Cardiac muscle cell (in vitro differentiated cells and primary cell): ENCODE measurements around the gene TCF3. TPM values are rescaled to one million over a fixed set of nuclear protein-coding genes. Genes with fewer than 3 reads are reported as not detected.

ENCODE experiments used
- DNase-seq, 2 donors: peaks; one replicate each; pipeline versions ENCODE4 v3.0.0 to v3.0.0-alpha.2; 2010 to 2017; ENCODE audit warnings: low read depth in 1 of 2, low spot score in 1 of 2
- H3K27ac ChIP-seq: fragments of 200-600 bp; sonication (generic); 2 replicates; pipeline ENCODE4 v1.5.1; 2016
- H3K27me3 ChIP-seq: fragments of 200-600 bp; sonication (generic); 2 replicates; pipeline ENCODE4 v1.6.0; 2016; ENCODE audit warnings: control low read depth
- H3K36me3 ChIP-seq: fragments of 200-600 bp; sonication (generic); 2 replicates; pipeline ENCODE4 v1.5.1; 2016; ENCODE audit warnings: control low read depth
- H3K4me1 ChIP-seq: fragments of 200-600 bp; sonication (generic); 2 replicates; pipeline ENCODE4 v1.8.1; 2017; ENCODE audit warnings: low read depth, mild to moderate bottlenecking, mixed run types
- H3K4me3 ChIP-seq: fragments of 200-600 bp; sonication (generic); 2 replicates; pipeline ENCODE4 v1.5.1; 2016; ENCODE audit warnings: mild to moderate bottlenecking
- H3K9me3 ChIP-seq: fragments of 200-600 bp; sonication (generic); 2 replicates; pipeline ENCODE4 v1.5.1; 2017; ENCODE audit warnings: low read depth, mild to moderate bottlenecking, control low read depth
- CTCF ChIP-seq: IDR thresholded peaks from 2 replicates; pipeline ENCODE4 v1.5.1; 2012; ENCODE audit warnings: low read depth, mild to moderate bottlenecking, low read length
- polyA plus RNA-seq: library from polyadenylated mRNA; unstranded; fragments of >200 nt; fragmentation: Nextera tagmentation; extraction: Ambion mirVana; gene quantifications from 2 replicates; pipeline ENCODE4 v1.2.1, GENCODE V29; 2016
- total RNA-seq: library from RNA; depleted of rRNA; stranded (reverse); fragments of >200 nt; gene quantifications from 2 replicates; pipeline ENCODE4 v1.2.3, GENCODE V29; 2016

The TCF3 gene
- total and polyA plus RNA-seq, 2 experiments from 2014 or later, result 110 to 281 TPM

GRCh38 chr19:1582201-1582600 lies 70.2 kb downstream of the TCF3 start:
- Histone ChIP-seq H3K4me1 (no peaks in the 10 kb centered on the region), H3K27ac (no peak overlapping the region), H3K36me3 (peaks cover 38% of the 10 kb centered on the region), H3K4me3 (no peak overlapping the region), H3K27me3 (no peaks in the 10 kb centered on the region), H3K9me3 (no peaks in the 10 kb centered on the region)
- TF ChIP-seq CTCF, result no peak
- DNase-seq, result no peak

- Histone ChIP-seq H3K27ac (no peak overlapping the region), H3K4me3 (no peak overlapping the region), H3K9me3 (no peaks in the 10 kb centered on the region), H3K27me3 (no peaks in the 10 kb centered on the region), H3K4me1 (no peaks in the 10 kb centered on the region), H3K36me3 (peaks cover 38% of the 10 kb centered on the region)
- no peak for DNase-seq
- no peak for TF ChIP-seq CTCF
These were observed 71.5 kb downstream of the TCF3 start for GRCh38 chr19:1580957-1581356.

- no peak for TF ChIP-seq CTCF
- H3K27ac ChIP-seq, result no peak overlapping the region
- no peaks in the 10 kb centered on the region for H3K27me3 ChIP-seq
- H3K36me3 ChIP-seq, result peaks cover 38% of the 10 kb centered on the region
- H3K4me3 ChIP-seq, result no peak overlapping the region
- no peaks in the 10 kb centered on the region for H3K4me1 ChIP-seq
- DNase-seq, result no peak
- no peaks in the 10 kb centered on the region for H3K9me3 ChIP-seq
These were observed 72.0 kb downstream of the TCF3 start for GRCh38 chr19:1580382-1580781.

GRCh38 chr19:1579222-1579621 lies 73.2 kb downstream of the TCF3 start:
- Histone ChIP-seq H3K4me1 (no peaks in the 10 kb centered on the region), H3K9me3 (no peaks in the 10 kb centered on the region), H3K27ac (no peak overlapping the region), H3K4me3 (no peak overlapping the region), H3K27me3 (no peaks in the 10 kb centered on the region), H3K36me3 (peaks cover 38% of the 10 kb centered on the region)
- no peak for TF ChIP-seq CTCF
- no peak for DNase-seq

GRCh38 chr19:1577929-1578618 lies 74.3 kb downstream of the TCF3 start:
- no peaks in the 10 kb centered on the region for H3K4me1 ChIP-seq
- no peak overlapping the region for H3K27ac ChIP-seq
- no peak overlapping the region for H3K4me3 ChIP-seq
- no peak for TF ChIP-seq CTCF
- no peaks in the 10 kb centered on the region for H3K9me3 ChIP-seq
- H3K36me3 ChIP-seq, result peaks cover 34% of the 10 kb centered on the region
- no peaks in the 10 kb centered on the region for H3K27me3 ChIP-seq
- DNase-seq, result no peak
